ENCODE data around the gene RRBP1. TPM values are rescaled to one million over a fixed set of nuclear protein-coding genes. Genes with fewer than 3 reads are reported as not detected.

The RRBP1 gene
- total RNA-seq, 1 donor from 2014 or later = 312 TPM

GRCh38 chr20:17664025-17664633 is 17.9 kb downstream of the RRBP1 start:
- no peaks in the 10 kb centered on the region for H3K27me3 Mint-ChIP-seq (ENCODE audit: unreplicated experiment)
- peaks cover 85% of the 10 kb centered on the region for H3K4me1 Mint-ChIP-seq (ENCODE audit: unreplicated experiment)
- H3K27ac Mint-ChIP-seq (ENCODE audit: unreplicated experiment) = peak overlapping the region; percentile 73
- no peak overlapping the region for H3K4me3 Mint-ChIP-seq (ENCODE audit: unreplicated experiment)
- TF ChIP-seq, protein P1, sequence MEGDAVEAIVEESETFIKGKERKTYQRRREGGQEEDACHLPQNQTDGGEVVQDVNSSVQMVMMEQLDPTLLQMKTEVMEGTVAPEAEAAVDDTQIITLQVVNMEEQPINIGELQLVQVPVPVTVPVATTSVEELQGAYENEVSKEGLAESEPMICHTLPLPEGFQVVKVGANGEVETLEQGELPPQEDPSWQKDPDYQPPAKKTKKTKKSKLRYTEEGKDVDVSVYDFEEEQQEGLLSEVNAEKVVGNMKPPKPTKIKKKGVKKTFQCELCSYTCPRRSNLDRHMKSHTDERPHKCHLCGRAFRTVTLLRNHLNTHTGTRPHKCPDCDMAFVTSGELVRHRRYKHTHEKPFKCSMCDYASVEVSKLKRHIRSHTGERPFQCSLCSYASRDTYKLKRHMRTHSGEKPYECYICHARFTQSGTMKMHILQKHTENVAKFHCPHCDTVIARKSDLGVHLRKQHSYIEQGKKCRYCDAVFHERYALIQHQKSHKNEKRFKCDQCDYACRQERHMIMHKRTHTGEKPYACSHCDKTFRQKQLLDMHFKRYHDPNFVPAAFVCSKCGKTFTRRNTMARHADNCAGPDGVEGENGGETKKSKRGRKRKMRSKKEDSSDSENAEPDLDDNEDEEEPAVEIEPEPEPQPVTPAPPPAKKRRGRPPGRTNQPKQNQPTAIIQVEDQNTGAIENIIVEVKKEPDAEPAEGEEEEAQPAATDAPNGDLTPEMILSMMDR (IDR thresholded peaks at IDR 0.05) = no peak
- no peaks in the 10 kb centered on the region for H3K9me3 Mint-ChIP-seq (ENCODE audit: unreplicated experiment)
- DNase-seq (ENCODE audit: extremely low spot score, unreplicated experiment) = no peak
- peaks cover 24% of the 10 kb centered on the region for H3K36me3 Mint-ChIP-seq (ENCODE audit: unreplicated experiment)

DNA sequence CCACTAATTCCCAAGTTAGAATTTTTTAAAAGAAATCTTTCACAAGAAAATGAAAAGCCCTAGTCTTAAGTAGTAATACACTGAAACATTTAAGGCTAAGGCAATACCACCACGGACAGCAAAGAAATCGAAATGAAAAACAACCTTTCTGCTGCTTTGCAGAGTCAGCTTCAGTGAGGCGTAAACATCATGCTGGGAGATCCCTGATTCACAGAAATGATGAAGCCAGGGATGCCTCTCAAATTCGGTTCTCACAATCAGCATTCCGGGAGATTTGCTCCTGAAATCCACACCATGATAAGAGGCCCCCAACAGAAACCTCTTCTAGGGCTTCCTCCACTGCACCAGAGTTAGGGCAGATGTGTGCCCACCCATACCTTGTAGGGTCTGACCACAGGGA is 18.6 kb downstream of the RRBP1 start:
- Mint-ChIP-seq H3K27ac (ENCODE audit: unreplicated experiment) (peak overlapping the region; percentile 73), H3K27me3 (ENCODE audit: unreplicated experiment) (no peaks in the 10 kb centered on the region), H3K36me3 (ENCODE audit: unreplicated experiment) (peaks cover 23% of the 10 kb centered on the region), H3K9me3 (ENCODE audit: unreplicated experiment) (no peaks in the 10 kb centered on the region), H3K4me3 (ENCODE audit: unreplicated experiment) (peak overlapping the region; percentile 22), H3K4me1 (ENCODE audit: unreplicated experiment) (peaks cover 79% of the 10 kb centered on the region)
- TF ChIP-seq, protein P1 (IDR thresholded peaks at IDR 0.05) = no peak
- DNase-seq (ENCODE audit: extremely low spot score, unreplicated experiment) = no peak

DNA sequence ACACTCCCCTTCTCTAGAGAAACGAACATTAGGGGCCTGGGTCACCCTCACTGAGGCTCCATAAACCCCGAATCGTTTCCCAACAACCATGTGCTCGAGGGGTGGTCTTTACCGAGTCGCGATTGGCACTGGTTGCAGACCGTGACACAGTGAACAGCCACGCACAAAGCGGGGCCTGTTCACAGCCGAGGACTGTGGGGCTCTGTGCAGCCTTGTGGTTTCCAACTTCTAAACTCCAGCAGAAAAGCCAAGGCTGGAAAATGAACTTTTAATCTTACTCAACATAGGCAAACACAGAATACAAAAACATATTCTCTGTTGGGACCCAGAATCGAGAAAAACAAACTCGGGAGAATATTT is 19.0 kb downstream of the RRBP1 start:
- Mint-ChIP-seq H3K36me3 (ENCODE audit: unreplicated experiment) (peaks cover 25% of the 10 kb centered on the region), H3K27me3 (ENCODE audit: unreplicated experiment) (no peaks in the 10 kb centered on the region), H3K9me3 (ENCODE audit: unreplicated experiment) (no peaks in the 10 kb centered on the region), H3K4me1 (ENCODE audit: unreplicated experiment) (peaks cover 79% of the 10 kb centered on the region), H3K4me3 (ENCODE audit: unreplicated experiment) (no peak overlapping the region), H3K27ac (ENCODE audit: unreplicated experiment) (peak overlapping the region; percentile 73)
- no peak for DNase-seq (ENCODE audit: extremely low spot score, unreplicated experiment)
- TF ChIP-seq, protein P1 (IDR thresholded peaks at IDR 0.05) = no peak

GRCh38 chr20:17662333-17663039 is 19.6 kb downstream of the RRBP1 start:
- H3K4me1 Mint-ChIP-seq (ENCODE audit: unreplicated experiment) = peaks cover 77% of the 10 kb centered on the region
- no peak for DNase-seq (ENCODE audit: extremely low spot score, unreplicated experiment)
- TF ChIP-seq, protein P1 (IDR thresholded peaks at IDR 0.05) = no peak
- H3K27me3 Mint-ChIP-seq (ENCODE audit: unreplicated experiment) = no peaks in the 10 kb centered on the region
- no peak overlapping the region for H3K4me3 Mint-ChIP-seq (ENCODE audit: unreplicated experiment)
- peaks cover 25% of the 10 kb centered on the region for H3K36me3 Mint-ChIP-seq (ENCODE audit: unreplicated experiment)
- no peaks in the 10 kb centered on the region for H3K9me3 Mint-ChIP-seq (ENCODE audit: unreplicated experiment)
- peak overlapping the region; percentile 85 for H3K27ac Mint-ChIP-seq (ENCODE audit: unreplicated experiment)

DNA sequence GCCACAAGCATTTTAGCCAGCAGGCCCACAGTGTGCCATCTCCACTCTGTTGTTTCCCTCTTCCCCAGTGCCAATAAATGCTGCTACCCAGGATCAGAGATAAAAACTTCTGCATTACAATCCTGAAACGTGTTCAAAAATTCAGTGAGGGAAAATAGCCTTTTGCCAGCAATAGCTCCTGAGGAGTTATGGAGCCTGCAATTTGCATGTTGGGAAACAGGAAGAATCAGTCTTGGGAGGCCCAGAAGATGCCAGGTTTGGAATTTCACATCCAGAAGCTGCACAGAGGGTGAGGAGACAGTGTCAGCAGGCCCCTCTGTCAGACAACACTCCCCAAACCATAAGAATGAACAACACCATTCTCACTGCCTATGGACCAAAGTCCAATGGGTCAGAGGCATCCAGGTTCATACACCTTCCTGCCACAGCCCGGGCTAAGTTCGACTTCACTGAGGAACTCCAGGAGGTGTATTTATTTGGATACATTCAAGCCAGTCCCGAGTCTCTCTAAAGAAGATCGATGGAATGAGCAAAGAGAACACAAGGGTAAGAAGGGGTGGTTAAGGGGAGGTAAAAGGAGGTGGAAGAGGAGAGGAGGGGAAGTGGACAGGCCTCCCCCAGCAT is 20.8 kb downstream of the RRBP1 start:
- Mint-ChIP-seq H3K4me1 (ENCODE audit: unreplicated experiment) (peaks cover 75% of the 10 kb centered on the region), H3K27ac (ENCODE audit: unreplicated experiment) (peak overlapping the region; percentile 85), H3K4me3 (ENCODE audit: unreplicated experiment) (no peak overlapping the region), H3K27me3 (ENCODE audit: unreplicated experiment) (no peaks in the 10 kb centered on the region), H3K36me3 (ENCODE audit: unreplicated experiment) (peaks cover 33% of the 10 kb centered on the region), H3K9me3 (ENCODE audit: unreplicated experiment) (no peaks in the 10 kb centered on the region)
- no peak for DNase-seq (ENCODE audit: extremely low spot score, unreplicated experiment)
- TF ChIP-seq, protein P1 (IDR thresholded peaks at IDR 0.05) = no peak
